HEK293T (cell line): Measurements from ENCODE around the gene CDH4.

Source experiments
- CTCF ChIA-PET: fragments of 350-600 bp; formaldehyde crosslinking; extraction: SDS; loops from one replicate; lab custom pipeline; 2021; ENCODE audit warnings: antibody characterized with exemption, inconsistent platforms; lab: Yijun Ruan, JAX
- POLR2A ChIA-PET: fragments of 350-600 bp; formaldehyde crosslinking; extraction: SDS; loops from one replicate; lab custom pipeline; 2020; ENCODE audit warnings: antibody characterized with exemption, inconsistent platforms; lab: Yijun Ruan, JAX
- DNase-seq: peaks from one replicate; pipeline ENCODE4 v3.0.0; 2012; ENCODE audit warnings: mixed read lengths; ENCODE audit errors: extremely low spot score
- ARNT ChIP-seq: fragments of 450-650 bp; IDR thresholded peaks from 2 replicates; pipeline ENCODE4 v1.6.1; 2017; ENCODE audit warnings: mild to moderate bottlenecking
- BHLHE40 ChIP-seq: fragments of 450-650 bp; IDR thresholded peaks from 2 replicates; pipeline ENCODE4 v1.6.1; 2016; ENCODE audit warnings: mild to moderate bottlenecking, moderate library complexity, borderline replicate concordance
- CTBP1 ChIP-seq: fragments of 450-650 bp; IDR thresholded peaks from 2 replicates; pipeline ENCODE4 v1.6.1; 2016; ENCODE audit warnings: borderline replicate concordance
- ELF4 ChIP-seq: fragments of 450-650 bp; IDR thresholded peaks from 2 replicates; pipeline ENCODE4 v1.6.1; 2017; ENCODE audit warnings: antibody characterized with exemption
- FOXA1 ChIP-seq: fragments of 450-650 bp; IDR thresholded peaks from 2 replicates; pipeline ENCODE4 v1.6.1; 2016; ENCODE audit warnings: mild to moderate bottlenecking
- FOXK2 ChIP-seq: fragments of 450-650 bp; IDR thresholded peaks from 2 replicates; pipeline ENCODE4 v1.6.1; 2016; ENCODE audit warnings: mild to moderate bottlenecking
- FOXM1 ChIP-seq: fragments of 450-650 bp; IDR thresholded peaks from 2 replicates; pipeline ENCODE4 v1.6.1; 2017; ENCODE audit warnings: mild to moderate bottlenecking, borderline replicate concordance
- HDGF ChIP-seq: fragments of 450-650 bp; IDR thresholded peaks from 2 replicates; pipeline ENCODE4 v1.6.1; 2017; ENCODE audit warnings: antibody characterized with exemption, borderline replicate concordance
- L3MBTL2 ChIP-seq: fragments of 450-650 bp; conservative IDR thresholded peaks from 2 replicates; pipeline ENCODE4 v1.6.1; 2016; ENCODE audit warnings: mild to moderate bottlenecking
- LEF1 ChIP-seq: fragments of 450-650 bp; IDR thresholded peaks from 2 replicates; pipeline ENCODE4 v1.6.1; 2017; ENCODE audit warnings: mild to moderate bottlenecking, borderline replicate concordance
- NFRKB ChIP-seq: fragments of 450-650 bp; IDR thresholded peaks from 2 replicates; pipeline ENCODE4 v1.6.1; 2016; ENCODE audit warnings: mild to moderate bottlenecking, moderate library complexity
- PKNOX1 ChIP-seq: fragments of 450-650 bp; IDR thresholded peaks from 2 replicates; pipeline ENCODE4 v1.6.1; 2016
- SP1 ChIP-seq: fragments of 450-650 bp; IDR thresholded peaks from 2 replicates; pipeline ENCODE4 v1.6.1; 2017
- SUZ12 ChIP-seq: fragments of 450-650 bp; IDR thresholded peaks from 2 replicates; pipeline ENCODE4 v1.6.1; 2016; ENCODE audit warnings: mild to moderate bottlenecking
- TARDBP ChIP-seq: fragments of 450-650 bp; IDR thresholded peaks from 2 replicates; pipeline ENCODE4 v1.6.1; 2016
- ZNF384 ChIP-seq: fragments of 450-650 bp; IDR thresholded peaks from 2 replicates; pipeline ENCODE4 v1.6.1; 2016

Gene CDH4

GRCh38 chr20:61699495-61700374, 447.7 kb downstream of the CDH4 start:
- CTCF ChIA-PET = no interaction called here
- no peak for TF ChIP-seq FOXA1
- no peak for TF ChIP-seq ARNT
- TF ChIP-seq PKNOX1 = no peak
- no peak for TF ChIP-seq CTBP1
- TF ChIP-seq FOXK2 = no peak
- TF ChIP-seq TARDBP = no peak
- no peak for TF ChIP-seq HDGF
- POLR2A ChIA-PET = no interaction called here
- DNase-seq = no peak

GRCh38 chr20:61700595-61701140, 448.6 kb downstream of the CDH4 start:
- DNase-seq = no peak
- TF ChIP-seq ELF4 = no peak
- TF ChIP-seq FOXA1 = no peak
- TF ChIP-seq SP1 = no peak
- TF ChIP-seq HDGF = no peak
- TF ChIP-seq FOXM1 = no peak
- TF ChIP-seq CTBP1 = no peak
- no peak for TF ChIP-seq LEF1
- no peak for TF ChIP-seq PKNOX1
- TF ChIP-seq BHLHE40 = no peak
- TF ChIP-seq NFRKB = no peak
- no peak for TF ChIP-seq L3MBTL2
- no peak for TF ChIP-seq ZNF384
- no peak for TF ChIP-seq SUZ12
- TF ChIP-seq ARNT = no peak
- no peak for TF ChIP-seq FOXK2
- POLR2A ChIA-PET = no interaction called here
- CTCF ChIA-PET = no interaction called here

DNA sequence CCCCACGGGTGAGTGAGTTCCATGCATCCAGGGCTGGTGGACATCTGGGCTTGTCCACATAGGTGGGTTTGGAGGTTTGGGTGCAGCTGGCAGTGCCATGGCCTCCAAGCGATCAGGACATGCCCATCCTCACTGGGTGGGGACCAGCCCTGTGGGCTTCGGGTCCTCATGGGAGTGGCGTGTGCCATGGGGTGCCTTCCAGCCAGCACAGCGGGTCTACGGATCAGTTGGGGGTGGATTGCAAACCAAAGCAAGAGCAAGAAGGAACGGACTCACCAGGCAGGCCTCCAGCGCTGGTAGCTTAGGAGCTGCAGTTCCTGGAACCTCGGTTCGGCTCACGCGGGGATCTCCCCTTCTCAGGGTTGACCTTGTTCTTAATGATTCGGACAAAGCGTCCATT, 449.3 kb downstream of the CDH4 start:
- CTCF ChIA-PET = no interaction called here
- POLR2A ChIA-PET = no interaction called here

DNA sequence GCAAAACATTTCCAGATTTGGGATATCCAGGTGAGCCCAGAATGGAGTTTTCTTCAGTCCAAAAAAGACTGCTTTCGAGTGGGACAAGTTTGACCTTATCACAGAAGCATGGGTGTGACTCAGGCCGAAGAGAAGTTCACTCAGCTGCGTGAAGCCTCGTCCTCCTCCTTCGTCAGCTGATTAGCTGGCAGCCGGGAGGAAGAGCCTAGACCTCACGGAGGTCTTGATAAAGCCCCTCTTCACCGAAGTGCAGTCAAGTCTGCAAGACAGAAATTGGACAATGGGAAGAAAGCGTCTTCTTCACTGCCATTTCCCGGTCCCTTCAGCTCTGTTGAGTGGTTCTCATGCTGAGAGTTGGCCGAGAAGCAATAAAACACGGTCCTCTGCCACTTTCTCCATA, 449.7 kb downstream of the CDH4 start:
- POLR2A ChIA-PET = no interaction called here
- no peak for TF ChIP-seq CTBP1
- no peak for TF ChIP-seq L3MBTL2
- no peak for TF ChIP-seq ZNF384
- TF ChIP-seq HDGF = no peak
- TF ChIP-seq ELF4 = no peak
- no peak for TF ChIP-seq ARNT
- TF ChIP-seq FOXK2 = no peak
- TF ChIP-seq SP1 = no peak
- TF ChIP-seq FOXM1 = no peak
- DNase-seq = no peak
- CTCF ChIA-PET = no interaction called here

More for the DNA sequence above, 449.3 kb downstream of the CDH4 start:
- no peak for DNase-seq
- TF ChIP-seq CTBP1 (no peak), FOXM1 (no peak), L3MBTL2 (no peak), TARDBP (no peak), HDGF (no peak), FOXK2 (no peak), LEF1 (no peak), FOXA1 (no peak)

GRCh38 chr20:61702246-61702645, 450.2 kb downstream of the CDH4 start:
- ChIA-PET CTCF (no interaction called here), POLR2A (no interaction called here)
- TF ChIP-seq FOXM1 (no peak), NFRKB (no peak), BHLHE40 (no peak), ELF4 (no peak), FOXK2 (no peak), TARDBP (no peak), SP1 (no peak), ZNF384 (no peak), ARNT (no peak)
- no peak for DNase-seq

- ChIA-PET POLR2A (no interaction called here), CTCF (no interaction called here)
- no peak for DNase-seq
- TF ChIP-seq FOXK2 (no peak), HDGF (no peak), CTBP1 (no peak), FOXM1 (no peak), ZNF384 (no peak), SP1 (no peak), LEF1 (no peak), L3MBTL2 (no peak)
Measured at GRCh38 chr20:61704661-61705060, 452.6 kb downstream of the CDH4 start.
